Spleen (tissue), 11 donors: ENCODE results near the gene GKN1. TPM values are rescaled to one million over a fixed set of nuclear protein-coding genes. Genes with fewer than 3 reads are reported as not detected.

Source experiments
- DNase-seq: peaks from one replicate; pipeline ENCODE4 v3.0.0-alpha.2; 2020
- H3K27ac ChIP-seq, 8 donors: fragments of 200-600 bp; sonication (generic) in 7 of 8; 1 replicate in 4 of 8; 2 replicates in 4 of 8; pipeline versions ENCODE4 v1.5.0 to v1.8.0; 2016 to 2021; ENCODE audit warnings: inconsistent platforms in 4 of 8, mild to moderate bottlenecking in 4 of 8, moderate library complexity in 1 of 8
- H3K27me3 ChIP-seq, 7 donors: fragments of 200-600 bp; sonication (generic) in 6 of 7; replicated peaks in 1 of 7; 1 replicate in 4 of 7; 2 replicates in 3 of 7; pipeline versions ENCODE4 v1.5.0 to v1.8.0; 2016 to 2021; ENCODE audit warnings: inconsistent platforms in 3 of 7, mild to moderate bottlenecking in 1 of 7
- H3K36me3 ChIP-seq, 6 donors: fragments of 200-600 bp; sonication (generic) in 5 of 6; 1 replicate in 4 of 6; 2 replicates in 2 of 6; pipeline versions ENCODE4 v1.5.0 to v1.8.0; 2016 to 2021; ENCODE audit warnings: inconsistent platforms in 2 of 6
- H3K4me1 ChIP-seq, 6 donors: fragments of 200-600 bp; sonication (generic) in 5 of 6; 1 replicate in 3 of 6; 2 replicates in 3 of 6; pipeline versions ENCODE4 v1.5.0 to v1.8.0; 2016 to 2021; ENCODE audit warnings: inconsistent platforms in 3 of 6
- H3K4me3 ChIP-seq, 8 donors: fragments of 200-600 bp; sonication (generic) in 7 of 8; 1 replicate in 4 of 8; 2 replicates in 4 of 8; pipeline versions ENCODE4 v1.5.0 to v1.8.0; 2016 to 2021; ENCODE audit warnings: inconsistent platforms in 4 of 8, mild to moderate bottlenecking in 4 of 8, moderate library complexity in 2 of 8
- H3K9me3 ChIP-seq, 8 donors: fragments of 200-600 bp; sonication (generic) in 7 of 8; 1 replicate in 4 of 8; 2 replicates in 4 of 8; pipeline versions ENCODE4 v1.5.0 to v1.8.0; 2016 to 2021; ENCODE audit warnings: inconsistent platforms in 4 of 8
- CTCF ChIP-seq, 11 experiments: fragments of 200-600 bp in 7 of 11; fragments of 450-650 bp in 4 of 11; sonication (generic) in 4 of 11; IDR thresholded peaks in 8 of 11; conservative IDR thresholded peaks in 3 of 11; 1 replicate in 7 of 11; 2 replicates in 4 of 11; pipeline versions ENCODE4 v1.4.0 to v1.8.0; 2016 to 2021; ENCODE audit warnings: antibody characterized with exemption in 11 of 11, inconsistent platforms in 4 of 11, mild to moderate bottlenecking in 1 of 11
- POLR2A ChIP-seq, 3 donors: fragments of 450-650 bp; IDR thresholded peaks; one replicate each; pipeline ENCODE4 v1.5.1; 2017; ENCODE audit warnings: antibody characterized with exemption in 3 of 3, mild to moderate bottlenecking in 1 of 3
- POLR2AphosphoS5 ChIP-seq, 3 donors: sonication (generic); formaldehyde crosslinking; IDR thresholded peaks; one replicate each; pipeline ENCODE4 v1.5.1; 2017; ENCODE audit warnings: antibody characterized with exemption in 3 of 3
- WGBS, 5 donors: extraction: QIAGEN DNeasy Blood & Tissue Kit in 3 of 5; methylation state at CpG; one replicate each; pipeline versions ENCODE4 v1.1.5 to v1.1.7; 2013 to 2018; 5-methylcytosine and 5-hydroxymethylcytosine counted together
- intact Hi-C: fragments of 100-400 bp; cut with DNase I; formaldehyde crosslinking; loops from one replicate; pipeline ENCODE4 v1.15.0; 2023; ENCODE audit warnings: low total_unique reads
- polyA plus RNA-seq, 3 donors: library from polyadenylated mRNA; stranded (reverse); fragments of 200-250 nt; gene quantifications; one replicate each; pipeline ENCODE4 v1.2.1, GENCODE V29; 2013
- total RNA-seq, 7 donors: library from RNA; depleted of rRNA in 3 of 7; stranded (reverse); fragments of >200 nt in 3 of 7; fragmentation: NEBNext Ultra II Directional in 4 of 7; extraction: Animal tissue kit (Norgen Biotek cat#: 25700) in 4 of 7; gene quantifications; one replicate each; pipeline versions ENCODE4 v1.1.0 to v1.2.1, GENCODE V29; 2016 to 2021
- donor health status: healthy with polysubstance abuse.
- donor health status: DM: no; HTN: no; CAD: no; lungs with moderate emphysema.
- donor health status: DM: no; HTN: no; CAD: no.
- donor health status: Bipolar disorder and iron deficiency.
- donor health status: healthy.
- donor health status: DM: no; HTN: no; CAD: no.
- donor health status: DM: yes; HTN: yes; CAD: no.

Gene GKN1
- total and polyA plus RNA-seq, 10 donors, result 0.28 TPM; not detected in 9

- Histone ChIP-seq H3K9me3 (peaks cover 0 to 4% (median 0%) of the 10 kb centered on the region in 8 donors), H3K27ac (no peak overlapping the region), H3K27me3 (peaks cover 0 to 18% (median 0%) of the 10 kb centered on the region in 7 donors), H3K36me3 (no peaks in the 10 kb centered on the region), H3K4me3 (no peak overlapping the region), H3K4me1 (peaks cover 0 to 18% (median 6%) of the 10 kb centered on the region in 6 donors)
- DNase-seq, result no peak
- intact Hi-C loops, result loop anchor here (10.0 kb wide), 1 partner anchor 365 kb away; no protein-coding TSS in a partner anchor
- no peak for TF ChIP-seq CTCF (IDR thresholded peaks at IDR 0.05 in 8 of 11, conservative IDR thresholded peaks at IDR 0.05 in 3 of 11)
- TF ChIP-seq POLR2A (IDR thresholded peaks at IDR 0.05), result no peak
- TF ChIP-seq POLR2AphosphoS5 (IDR thresholded peaks at IDR 0.05), result no peak
- WGBS, 5 donors, result 89 to 100% (median 93%) methylated on average over 1 of the region's 1 CpG
These were observed 34.5 kb upstream of the GKN1 start for GRCh38 chr2:68939962-68940361.

- H3K27me3 ChIP-seq, result peaks cover 0 to 18% (median 0%) of the 10 kb centered on the region in 7 donors
- H3K27ac ChIP-seq, result no peak overlapping the region
- TF ChIP-seq CTCF (IDR thresholded peaks at IDR 0.05 in 8 of 11, conservative IDR thresholded peaks at IDR 0.05 in 3 of 11) (no peak), POLR2AphosphoS5 (IDR thresholded peaks at IDR 0.05) (no peak), POLR2A (IDR thresholded peaks at IDR 0.05) (no peak)
- 45 to 85% (median 81%) methylated on average over 1 of the region's 1 CpG for WGBS, 5 donors
- DNase-seq, result no peak
- intact Hi-C loops, result loop anchor here (10.0 kb wide), 1 partner anchor 364 kb away; no protein-coding TSS in a partner anchor
- no peak overlapping the region for H3K4me3 ChIP-seq
- H3K36me3 ChIP-seq, result no peaks in the 10 kb centered on the region
- peaks cover 0 to 18% (median 6%) of the 10 kb centered on the region in 6 donors for H3K4me1 ChIP-seq
- peaks cover 0 to 7% (median 1%) of the 10 kb centered on the region in 8 donors for H3K9me3 ChIP-seq
These were observed 34.1 kb upstream of the GKN1 start for GRCh38 chr2:68940369-68940768.

- no peak for DNase-seq
- no peak overlapping the region for H3K27ac ChIP-seq
- intact Hi-C loops, result loop anchor here (10.0 kb wide), 1 partner anchor 362 kb away; no protein-coding TSS in a partner anchor
- H3K4me3 ChIP-seq, result no peak overlapping the region
- TF ChIP-seq POLR2A (IDR thresholded peaks at IDR 0.05) (no peak), CTCF (IDR thresholded peaks at IDR 0.05 in 8 of 11, conservative IDR thresholded peaks at IDR 0.05 in 3 of 11) (no peak), POLR2AphosphoS5 (IDR thresholded peaks at IDR 0.05) (no peak)
- peaks cover 0 to 23% (median 0%) of the 10 kb centered on the region in 7 donors for H3K27me3 ChIP-seq
- no peaks in the 10 kb centered on the region for H3K36me3 ChIP-seq
- H3K9me3 ChIP-seq, result peaks cover 0 to 12% (median 5%) of the 10 kb centered on the region in 8 donors
- H3K4me1 ChIP-seq, result peaks cover 0 to 7% (median 2%) of the 10 kb centered on the region in 6 donors
These were observed 31.6 kb upstream of the GKN1 start for GRCh38 chr2:68942827-68943226.

- no peaks in the 10 kb centered on the region for H3K36me3 ChIP-seq
- H3K9me3 ChIP-seq, result peaks cover 0 to 12% (median 5%) of the 10 kb centered on the region in 8 donors
- DNase-seq, result no peak
- no peak overlapping the region for H3K27ac ChIP-seq
- no peak for TF ChIP-seq POLR2A (IDR thresholded peaks at IDR 0.05)
- TF ChIP-seq CTCF (IDR thresholded peaks at IDR 0.05 in 8 of 11, conservative IDR thresholded peaks at IDR 0.05 in 3 of 11), result peak; percentile 39 to 84 (median 68)
- WGBS, 5 donors, result 45 to 50% (median 49%) methylated on average over 21 to 27 of the region's 27 CpGs
- H3K4me3 ChIP-seq, result no peak overlapping the region
- intact Hi-C loops, result loop anchor here (10.0 kb wide), 1 partner anchor 361 kb away; no protein-coding TSS in a partner anchor
- H3K4me1 ChIP-seq, result peaks cover 0 to 7% (median 2%) of the 10 kb centered on the region in 6 donors
- peaks cover 0 to 23% (median 0%) of the 10 kb centered on the region in 7 donors for H3K27me3 ChIP-seq
These were observed 30.6 kb upstream of the GKN1 start for GRCh38 chr2:68943581-68944568.
